ENCODE results near the gene YWHAG. TPM values are rescaled to one million over a fixed set of nuclear protein-coding genes. Genes with fewer than 3 reads are reported as not detected.

YWHAG gene
- total and polyA plus RNA-seq, 9 of the 15 experiments (the other 6 are each of a cell fraction or from before 2014, with no cell fraction given), result 30.4 to 246 (median 94.5) TPM

DNA sequence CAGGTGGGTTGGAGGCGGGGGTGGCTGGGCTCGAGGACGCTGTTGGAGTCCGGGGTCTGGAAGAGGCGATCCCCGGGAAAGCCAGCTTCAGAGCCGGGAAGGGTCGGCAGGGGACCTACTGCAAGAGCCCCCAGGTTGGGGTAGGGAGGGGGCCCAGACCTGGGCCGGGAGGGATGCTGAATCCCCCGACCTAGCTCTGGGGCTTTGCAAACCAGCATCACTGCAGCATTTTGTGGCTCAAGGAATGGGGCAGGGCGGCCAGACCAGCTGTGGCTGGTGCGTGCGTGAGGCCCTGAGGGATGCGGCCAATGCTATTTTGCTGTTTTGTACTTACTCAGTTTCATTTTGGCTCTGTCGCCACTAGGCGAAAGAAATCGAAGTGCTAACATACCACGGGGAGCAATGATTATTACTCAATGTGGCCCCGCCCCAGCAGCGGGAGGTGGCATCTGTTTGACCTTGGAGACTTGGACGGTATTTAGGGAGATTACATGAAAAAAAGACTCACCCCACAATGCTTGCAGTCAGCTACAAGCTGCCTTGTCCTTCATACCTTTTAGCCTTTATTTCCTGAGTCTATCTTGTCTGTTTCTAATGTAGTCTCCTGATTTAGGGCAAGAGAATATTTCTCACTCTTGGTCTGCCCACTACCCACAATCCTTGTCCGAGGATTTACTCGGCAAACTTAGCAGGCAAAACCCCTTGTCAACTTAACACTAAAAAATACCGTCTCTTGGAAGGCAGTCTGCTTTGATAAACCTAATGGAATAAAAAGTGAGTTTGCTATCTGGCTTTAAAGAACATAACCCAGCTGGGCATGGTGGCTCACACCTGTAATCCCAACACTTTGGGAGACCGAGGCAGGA, 40.1 kb downstream of the YWHAG start (continued):
- TF ChIP-seq L3MBTL2 (IDR thresholded peaks at IDR 0.05), result 0 out of 2 replicates have a peak, but pooled peaks have one; percentile 12
- TF ChIP-seq, protein P1, sequence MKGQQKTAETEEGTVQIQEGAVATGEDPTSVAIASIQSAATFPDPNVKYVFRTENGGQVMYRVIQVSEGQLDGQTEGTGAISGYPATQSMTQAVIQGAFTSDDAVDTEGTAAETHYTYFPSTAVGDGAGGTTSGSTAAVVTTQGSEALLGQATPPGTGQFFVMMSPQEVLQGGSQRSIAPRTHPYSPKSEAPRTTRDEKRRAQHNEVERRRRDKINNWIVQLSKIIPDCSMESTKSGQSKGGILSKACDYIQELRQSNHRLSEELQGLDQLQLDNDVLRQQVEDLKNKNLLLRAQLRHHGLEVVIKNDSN (CRISPR knock-in tag; IDR thresholded peaks at IDR 0.05), result peak; percentile 30; the same call in 1 of the 2 replicates
- peak; percentile 47 for TF ChIP-seq RBFOX2 (IDR thresholded peaks at IDR 0.05; ENCODE audit: low read depth, low read length)
- peak; percentile 12; the same call in 1 of the 2 replicates for TF ChIP-seq TCF3 (CRISPR knock-in tag; IDR thresholded peaks at IDR 0.05)
- no peak for TF ChIP-seq CHD7 (IDR thresholded peaks at IDR 0.05; ENCODE audit: low read depth, low read length)
- TF ChIP-seq FOXK1 (CRISPR knock-in tag; IDR thresholded peaks at IDR 0.05; ENCODE audit: borderline replicate concordance), result no peak
- TF ChIP-seq, protein P2, sequence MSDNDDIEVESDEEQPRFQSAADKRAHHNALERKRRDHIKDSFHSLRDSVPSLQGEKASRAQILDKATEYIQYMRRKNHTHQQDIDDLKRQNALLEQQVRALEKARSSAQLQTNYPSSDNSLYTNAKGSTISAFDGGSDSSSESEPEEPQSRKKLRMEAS (CRISPR knock-in tag; IDR thresholded peaks at IDR 0.05), result peak; percentile 40
- TF ChIP-seq RNF2 (IDR thresholded peaks at IDR 0.05), result no peak
- TF ChIP-seq HBP1 (CRISPR knock-in tag; IDR thresholded peaks at IDR 0.05), result 0 out of 2 replicates have a peak, but pooled peaks have one; percentile 3
